GM21360 (cell line): ENCODE results near the gene GPER1.

ENCODE experiments used
- ATAC-seq: cut with Tn5 transposase; IDR thresholded peaks from one replicate; pipeline ENCODE4 v1.9.1; 2021; ENCODE audit warnings: mild to moderate bottlenecking, moderate library complexity; ENCODE audit not compliant: unreplicated experiment

GPER1 gene

GRCh38 chr7:1086588-1087464, 1.1 kb upstream of the GPER1 start:
- ATAC-seq, result peak; percentile 61

- ATAC-seq, result no peak
These were observed 473 bp upstream of the GPER1 start for GRCh38 chr7:1087465-1087814.

DNA sequence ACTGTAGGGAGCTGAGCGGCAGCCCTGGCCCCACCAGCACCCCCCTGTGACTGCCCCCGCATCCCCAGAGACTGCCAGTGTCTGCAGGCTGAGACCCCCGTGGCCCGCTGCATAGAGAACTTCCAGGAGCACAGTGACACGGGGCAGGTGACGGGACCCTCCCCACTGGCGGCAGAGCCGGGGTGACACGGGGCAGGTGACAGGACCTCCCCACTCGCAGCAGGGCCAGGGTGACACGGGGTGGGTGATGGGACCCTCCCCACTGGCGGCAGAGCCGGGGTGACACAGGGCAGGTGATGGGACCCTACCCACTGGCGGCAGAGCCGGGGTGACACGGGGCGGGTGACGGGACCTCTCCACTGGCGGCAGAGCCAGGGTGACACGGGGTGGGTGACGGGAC, 2.3 kb downstream of the GPER1 start:
- ATAC-seq, result no peak

GRCh38 chr7:1090686-1091643, 3.1 kb downstream of the GPER1 start:
- no peak for ATAC-seq

GRCh38 chr7:1091644-1092027, 3.7 kb downstream of the GPER1 start:
- no peak for ATAC-seq

DNA sequence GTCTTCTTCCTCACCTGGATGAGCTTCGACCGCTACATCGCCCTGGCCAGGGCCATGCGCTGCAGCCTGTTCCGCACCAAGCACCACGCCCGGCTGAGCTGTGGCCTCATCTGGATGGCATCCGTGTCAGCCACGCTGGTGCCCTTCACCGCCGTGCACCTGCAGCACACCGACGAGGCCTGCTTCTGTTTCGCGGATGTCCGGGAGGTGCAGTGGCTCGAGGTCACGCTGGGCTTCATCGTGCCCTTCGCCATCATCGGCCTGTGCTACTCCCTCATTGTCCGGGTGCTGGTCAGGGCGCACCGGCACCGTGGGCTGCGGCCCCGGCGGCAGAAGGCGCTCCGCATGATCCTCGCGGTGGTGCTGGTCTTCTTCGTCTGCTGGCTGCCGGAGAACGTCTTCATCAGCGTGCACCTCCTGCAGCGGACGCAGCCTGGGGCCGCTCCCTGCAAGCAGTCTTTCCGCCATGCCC, 4.3 kb downstream of the GPER1 start:
- ATAC-seq, result no peak

DNA sequence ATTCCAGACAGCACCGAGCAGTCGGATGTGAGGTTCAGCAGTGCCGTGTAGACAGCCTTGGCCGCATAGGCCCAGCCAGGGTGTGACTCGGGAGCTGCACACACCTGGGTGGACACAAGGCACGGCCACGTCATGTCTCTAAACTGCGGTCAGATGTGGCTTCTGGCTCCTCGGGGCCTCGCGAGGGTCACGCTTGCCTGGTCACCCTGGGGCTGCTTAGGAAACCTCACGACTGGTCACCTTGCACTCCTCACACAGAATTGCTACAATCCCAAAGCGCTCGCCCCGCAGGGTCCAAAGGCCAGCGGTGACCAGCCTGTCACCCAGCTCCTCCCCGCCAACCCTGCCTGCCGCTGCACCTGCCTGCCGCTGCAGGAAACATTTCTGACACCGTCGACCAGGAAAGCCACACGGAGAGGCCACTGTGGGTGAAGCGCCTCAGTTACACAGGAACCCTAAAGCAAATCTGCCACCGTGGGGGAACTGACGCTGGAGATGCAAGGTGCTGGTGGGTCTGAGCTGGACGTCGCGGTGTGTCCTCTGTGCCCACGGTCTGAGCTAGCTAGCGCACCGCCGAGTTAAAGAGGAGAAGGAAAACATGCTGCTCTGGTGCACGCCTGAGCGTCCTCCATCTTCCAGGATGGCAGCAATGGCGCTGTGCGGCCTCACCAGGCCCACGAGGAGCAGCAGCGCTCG, 5.0 kb downstream of the GPER1 start:
- no peak for ATAC-seq

- no peak for ATAC-seq
These were observed 5.6 kb downstream of the GPER1 start for GRCh38 chr7:1093502-1093843.

- ATAC-seq, result no peak
These were observed 6.1 kb downstream of the GPER1 start for GRCh38 chr7:1093916-1094508.

DNA sequence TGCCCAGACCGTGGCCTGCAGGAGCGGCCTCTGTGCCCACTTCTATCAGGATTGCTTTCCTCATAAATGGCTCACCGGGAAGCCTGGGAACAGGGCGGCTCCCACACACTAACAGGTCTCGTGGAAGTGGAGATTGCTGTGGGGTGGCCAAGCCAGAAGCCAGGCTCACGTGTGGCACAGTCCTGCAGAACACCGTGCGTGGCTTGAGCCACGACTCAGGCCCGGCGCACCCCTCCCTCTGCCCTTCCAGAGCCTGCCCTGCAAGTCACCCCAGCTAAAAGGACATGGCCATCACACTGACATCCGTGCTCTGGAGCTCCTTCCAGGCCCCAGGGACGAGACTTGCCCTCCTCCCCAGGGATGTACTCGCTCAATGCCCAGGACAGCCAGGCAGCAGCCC, 7.0 kb downstream of the GPER1 start:
- ATAC-seq, result no peak

DNA sequence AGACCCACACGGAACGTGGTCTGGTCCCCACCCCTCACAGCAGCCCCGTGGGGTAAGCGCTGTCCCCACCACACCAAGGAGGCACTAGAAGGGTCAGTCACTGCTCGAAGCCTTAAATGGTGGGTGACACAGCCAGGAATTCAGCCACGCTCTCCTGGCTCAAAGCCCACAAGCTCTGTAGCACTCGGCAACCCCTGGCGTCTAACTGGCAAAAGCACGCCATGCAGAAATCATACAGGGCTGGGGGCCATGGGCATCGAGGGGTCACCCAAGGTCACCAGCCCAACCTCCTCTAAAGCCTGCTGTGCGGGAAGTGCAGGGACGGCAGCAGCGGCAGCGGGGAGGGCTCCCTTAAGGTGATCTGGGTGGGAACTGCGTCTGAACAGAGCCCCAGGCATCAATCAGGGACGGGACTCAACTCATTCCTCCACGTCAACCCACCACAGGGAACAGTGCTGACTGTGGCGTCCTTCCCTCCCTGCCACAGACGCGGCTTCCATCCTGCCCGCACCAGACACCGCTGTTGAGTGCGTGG, 7.8 kb downstream of the GPER1 start:
- ATAC-seq, result no peak

- ATAC-seq, result no peak
These were observed 8.5 kb downstream of the GPER1 start for GRCh38 chr7:1096156-1097119.

DNA sequence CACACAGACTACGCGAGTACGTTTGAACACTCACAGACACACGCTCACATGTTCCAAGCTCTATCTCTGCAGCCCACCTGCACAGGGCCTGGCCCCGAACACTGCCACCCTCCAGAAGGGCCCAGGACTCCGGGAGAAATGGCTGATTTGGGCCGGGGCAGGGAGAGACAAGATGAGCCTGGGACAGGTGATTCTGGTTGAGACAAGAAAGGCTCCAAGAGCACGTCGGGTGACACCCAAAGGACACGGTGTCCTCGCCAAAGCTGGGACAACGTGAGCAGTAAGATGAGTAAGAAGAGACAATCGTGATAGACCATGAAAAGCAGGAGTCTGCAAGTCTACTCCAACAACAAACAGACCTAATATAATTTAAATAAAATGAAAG, 9.2 kb downstream of the GPER1 start:
- ATAC-seq, result no peak

- no peak for ATAC-seq
These were observed 10.6 kb downstream of the GPER1 start for GRCh38 chr7:1098243-1099153.

DNA sequence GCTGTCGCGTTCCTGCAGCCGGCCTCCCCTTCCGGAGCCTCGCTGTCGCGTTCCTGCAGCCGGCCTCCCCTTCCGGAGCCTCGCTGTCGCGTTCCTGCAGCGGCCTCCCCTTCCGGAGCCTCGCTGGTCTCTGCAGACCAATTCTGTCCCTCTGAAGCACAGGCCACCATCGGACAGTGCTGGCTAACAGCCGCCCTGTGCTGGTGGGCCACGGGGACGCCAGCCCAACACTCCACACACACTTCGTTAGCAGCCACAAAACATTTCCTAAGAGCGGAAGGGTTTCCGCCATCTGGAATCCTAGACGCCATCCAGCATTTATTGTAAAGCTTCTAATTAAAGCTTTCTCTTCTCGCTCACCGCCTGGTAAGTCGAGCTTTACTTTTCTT, 11.2 kb downstream of the GPER1 start:
- ATAC-seq, result no peak

DNA sequence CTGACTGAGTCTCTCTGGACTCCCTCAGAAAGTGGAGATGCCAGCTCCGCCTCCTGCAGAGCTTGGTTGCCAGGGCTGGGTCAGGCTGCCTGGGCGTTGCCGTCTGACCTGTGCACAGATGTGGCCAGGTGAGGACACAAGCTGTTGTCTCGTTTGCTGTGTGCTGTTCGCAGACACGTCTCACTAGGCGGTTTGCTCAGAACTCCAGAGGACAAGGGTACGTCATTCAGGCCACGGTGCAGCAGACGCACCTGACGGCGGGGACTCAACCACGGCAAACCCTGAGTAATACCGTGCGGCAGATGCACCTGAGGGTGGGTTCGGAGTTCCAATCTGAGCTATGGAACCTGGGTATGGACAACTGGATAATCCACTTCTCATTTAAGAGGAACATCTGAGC, 11.7 kb downstream of the GPER1 start:
- ATAC-seq, result no peak

GRCh38 chr7:1100386-1100785, 12.5 kb downstream of the GPER1 start:
- ATAC-seq, result no peak

- ATAC-seq, result no peak
These were observed 13.1 kb downstream of the GPER1 start for GRCh38 chr7:1100834-1101562.
